ENCODE results near the gene KIAA0825. TPM values are rescaled to one million over a fixed set of nuclear protein-coding genes. Genes with fewer than 3 reads are reported as not detected.

KIAA0825 gene
- total and polyA plus RNA-seq, 2 of the 8 experiments (the other 6 are each of a cell fraction or from before 2014, with no cell fraction given), result 0.60 to 1.0 TPM

- no peak for FAIRE-seq
- TF ChIP-seq E2F6 (IDR thresholded peaks at IDR 0.05), result no peak
- TF ChIP-seq ATF3 (IDR thresholded peaks at IDR 0.05; ENCODE audit: insufficient read depth, low read depth, low read length), result no peak
- no peak for TF ChIP-seq KDM5A (IDR thresholded peaks at IDR 0.05; ENCODE audit: low read length)
- no peak for TF ChIP-seq SP4 (IDR thresholded peaks at IDR 0.05; ENCODE audit: low read length)
- no peak for TF ChIP-seq TCF12 (IDR thresholded peaks at IDR 0.05; ENCODE audit: low read depth, low read length)
- TF ChIP-seq CTBP2 (IDR thresholded peaks at IDR 0.05; ENCODE audit: borderline replicate concordance, insufficient read depth, insufficient read length, low read length), result no peak
- TF ChIP-seq HDAC2 (IDR thresholded peaks at IDR 0.05; ENCODE audit: borderline replicate concordance in 1 of 2, low read depth in 2 of 2, low read length in 2 of 2), result no peak
- no peak for TF ChIP-seq SP2 (IDR thresholded peaks at IDR 0.05; ENCODE audit: low read length)
- no peak for TF ChIP-seq KDM4A (IDR thresholded peaks at IDR 0.05; ENCODE audit: low read depth, low read length, severe bottlenecking)
- no peak for TF ChIP-seq CBX8 (IDR thresholded peaks at IDR 0.05; ENCODE audit: borderline replicate concordance, low read depth, low read length)
- no peak for TF ChIP-seq CREB1 (IDR thresholded peaks at IDR 0.05)
- TF ChIP-seq EZH2 (IDR thresholded peaks at IDR 0.05; ENCODE audit: low read depth, low read length, severe bottlenecking), result no peak
- TF ChIP-seq BACH1 (IDR thresholded peaks at IDR 0.05; ENCODE audit: low read length), result no peak
Observed at GRCh38 chr5:94245608-94246007, 372.8 kb downstream of the KIAA0825 start.

More at GRCh38 chr5:94245608-94246007, 372.8 kb downstream of the KIAA0825 start:
- H3K27ac ChIP-seq (ENCODE audit: low read depth, low read length), result no peak overlapping the region
- no peak overlapping the region for H3K14ac ChIP-seq (ENCODE audit: insufficient read length)
- H3K79me2 ChIP-seq (ENCODE audit: control insufficient read depth in 1 of 2, insufficient read depth in 2 of 2, low read length in 2 of 2), result peaks cover 0 to 20% of the 10 kb centered on the region in 2 experiments; a peak in 2 of 4 replicates
- no peak overlapping the region for H2BK15ac ChIP-seq (ENCODE audit: low read length)
- H2BK5ac ChIP-seq (ENCODE audit: low read depth, low read length), result no peak overlapping the region
- no peaks in the 10 kb centered on the region for H3K23me2 ChIP-seq (ENCODE audit: low read depth, low read length)
- no peak overlapping the region for H3K9ac ChIP-seq (replicated peaks in 1 of 4; ENCODE audit: extremely low read depth in 1 of 4, low read depth in 3 of 4, low read length in 3 of 4)
- H2AK5ac ChIP-seq (ENCODE audit: low read depth, low read length), result no peak overlapping the region
- peaks cover 0 to 12% (median 1%) of the 10 kb centered on the region in 4 experiments; a peak in 2 of 7 replicates for H3K4me1 ChIP-seq (replicated peaks in 1 of 4; ENCODE audit: control insufficient read depth in 3 of 4, insufficient read depth in 4 of 4, low read length in 3 of 4)
- peaks cover 0 to 4% (median 0%) of the 10 kb centered on the region in 4 experiments; a peak in 1 of 8 replicates for H3K36me3 ChIP-seq (ENCODE audit: control insufficient read depth in 2 of 4, insufficient read depth in 4 of 4, low read length in 3 of 4)
- H2BK12ac ChIP-seq (ENCODE audit: low read depth, low read length), result no peak overlapping the region
- H3K23ac ChIP-seq (ENCODE audit: insufficient read length), result no peak overlapping the region
- H3K79me1 ChIP-seq (ENCODE audit: low read depth, low read length), result peaks cover 4% of the 10 kb centered on the region; the same call in 1 of the 2 replicates
- H2BK20ac ChIP-seq (ENCODE audit: low read length), result no peak overlapping the region
- H3K18ac ChIP-seq (ENCODE audit: extremely low read depth, low read length), result no peak overlapping the region
- no peak overlapping the region for H2AFZ ChIP-seq (ENCODE audit: low read length)
- no peak overlapping the region for H3K4me3 ChIP-seq (ENCODE audit: extremely low read depth in 1 of 4, insufficient read depth in 2 of 4, low read depth in 3 of 4, low read length in 4 of 4)
- H3K4ac ChIP-seq (replicated peaks; ENCODE audit: insufficient read length, low read depth, low read length), result no peak overlapping the region
- H3K9me3 ChIP-seq (ENCODE audit: insufficient read depth in 2 of 2, low read depth in 1 of 2, low read length in 1 of 2), result no peaks in the 10 kb centered on the region
- no peak for DNase-seq (ENCODE audit: low read depth in 1 of 2, low spot score in 2 of 2)
- H2BK120ac ChIP-seq (replicated peaks; ENCODE audit: low read depth, low read length), result no peak overlapping the region
- H3K27me3 ChIP-seq (replicated peaks in 1 of 4; ENCODE audit: control insufficient read depth in 3 of 4, extremely low read depth in 1 of 4, insufficient read depth in 3 of 4, low read length in 3 of 4), result no peaks in the 10 kb centered on the region
- no peak overlapping the region for H4K5ac ChIP-seq (ENCODE audit: insufficient read length, low read depth, low read length)
- H4K91ac ChIP-seq (replicated peaks; ENCODE audit: insufficient read length, low read length), result no peak overlapping the region
- no peak overlapping the region for H4K8ac ChIP-seq (ENCODE audit: extremely low read depth, insufficient read depth, low read length)
- 98% methylated on average over 4 of the region's 4 CpGs; no CpG with 5 or more reads in 1 of the 2 experiments for WGBS, 2 experiments (ENCODE audit: extremely low coverage in 1 of 2, insufficient coverage in 1 of 2, insufficient read length in 1 of 2, insufficient replicate concordance in 2 of 2, low coverage in 1 of 2, low lambda C conversion rate in 2 of 2, missing lambda C conversion rate in 1 of 2)
- no peaks in the 10 kb centered on the region for H4K20me1 ChIP-seq (replicated peaks in 1 of 2; ENCODE audit: control insufficient read depth in 1 of 2, insufficient read depth in 2 of 2, low read length in 2 of 2)
- POLR2A ChIA-PET (ENCODE audit: partially characterized antibody), result no interaction called here
- H3K4me2 ChIP-seq (ENCODE audit: insufficient read depth in 1 of 2, low read depth in 2 of 2, low read length in 2 of 2), result no peak overlapping the region
- H3K56ac ChIP-seq (replicated peaks; ENCODE audit: insufficient read length, low read depth, low read length), result no peak overlapping the region
- CTCF ChIA-PET (ENCODE audit: partially characterized antibody), result interaction anchor here (2.0 kb wide), 1 partner anchor 9 kb away, joined by 9 read pairs; no protein-coding TSS in a partner anchor
